Thyroid gland (tissue), 4 donors: ENCODE data around the gene OTOP3.

ENCODE experiments used
- CTCF ChIP-seq, 6 experiments: fragments of 200-600 bp in 3 of 6; fragments of 450-650 bp in 3 of 6; sonication (generic) in 3 of 6; IDR thresholded peaks; one replicate each; pipeline ENCODE4 v1.5.1; 2016 to 2019; ENCODE audit warnings: antibody characterized with exemption in 6 of 6, mild to moderate bottlenecking in 2 of 6, inconsistent platforms in 1 of 6, moderate library complexity in 1 of 6
- POLR2A ChIP-seq, 2 donors: fragments of 450-650 bp; IDR thresholded peaks; one replicate each; pipeline ENCODE4 v1.6.1; 2017; ENCODE audit warnings: antibody characterized with exemption in 2 of 2, mild to moderate bottlenecking in 2 of 2, moderate library complexity in 1 of 2

GRCh38 chr17:74946641-74947040 is 10.9 kb downstream of the OTOP3 start:
- TF ChIP-seq POLR2A (IDR thresholded peaks at IDR 0.05) (no peak), CTCF (IDR thresholded peaks at IDR 0.05) (no peak)
